ENCODE results near the gene KLHL1. TPM values are rescaled to one million over a fixed set of nuclear protein-coding genes. Genes with fewer than 3 reads are reported as not detected.

The KLHL1 gene
- total RNA-seq, 1 donor from 2014 or later = not detected

- FAIRE-seq (no peak), DNase-seq (ENCODE audit: low read depth) (no peak)
- Mint-ChIP-seq H3K27me3 (ENCODE audit: low read depth, unreplicated experiment) (no peaks in the 10 kb centered on the region), H3K27ac (ENCODE audit: unreplicated experiment) (no peak overlapping the region), H3K4me1 (ENCODE audit: low read depth, unreplicated experiment) (no peaks in the 10 kb centered on the region), H3K4me3 (ENCODE audit: unreplicated experiment) (no peak overlapping the region), H3K36me3 (ENCODE audit: low read depth, unreplicated experiment) (no peaks in the 10 kb centered on the region), H3K9me3 (ENCODE audit: unreplicated experiment) (no peaks in the 10 kb centered on the region)
- Histone ChIP-seq H3K4me1 (ENCODE audit: insufficient read depth, low read length) (no peaks in the 10 kb centered on the region), H3K27ac (ENCODE audit: low read depth, low read length) (no peak overlapping the region), H3K9ac (ENCODE audit: low read length) (no peak overlapping the region), H3K4me2 (ENCODE audit: low read length) (no peak overlapping the region), H3K36me3 (ENCODE audit: insufficient read depth, low read length) (no peaks in the 10 kb centered on the region), H3K4me3 (ENCODE audit: insufficient read depth, low read depth, low read length) (no peak overlapping the region), H2AFZ (ENCODE audit: low read depth, low read length) (no peak overlapping the region), H3K79me2 (ENCODE audit: insufficient read depth, low read length) (no peaks in the 10 kb centered on the region), H3K9me3 (ENCODE audit: insufficient read depth, low read depth, low read length) (no peaks in the 10 kb centered on the region), H4K20me1 (ENCODE audit: insufficient read depth, low read length) (no peaks in the 10 kb centered on the region), H3K27me3 (ENCODE audit: insufficient read depth, low read length) (no peaks in the 10 kb centered on the region)
- TF ChIP-seq CTCF (IDR thresholded peaks at IDR 0.05; ENCODE audit: insufficient read depth, low read depth, low read length) (no peak), EZH2 (IDR thresholded peaks at IDR 0.05; ENCODE audit: insufficient read depth, low read length) (no peak)
These were observed 156.8 kb downstream of the KLHL1 start for GRCh38 chr13:69951412-69951811.

GRCh38 chr13:69950160-69950559 is 158.1 kb downstream of the KLHL1 start:
- FAIRE-seq = no peak
- no peaks in the 10 kb centered on the region for H3K4me1 ChIP-seq (ENCODE audit: insufficient read depth, low read length)
- no peak overlapping the region for H3K4me2 ChIP-seq (ENCODE audit: low read length)
- Mint-ChIP-seq H3K27ac (ENCODE audit: unreplicated experiment) (no peak overlapping the region), H3K36me3 (ENCODE audit: low read depth, unreplicated experiment) (no peaks in the 10 kb centered on the region), H3K27me3 (ENCODE audit: low read depth, unreplicated experiment) (no peaks in the 10 kb centered on the region), H3K9me3 (ENCODE audit: unreplicated experiment) (no peaks in the 10 kb centered on the region), H3K4me1 (ENCODE audit: low read depth, unreplicated experiment) (no peaks in the 10 kb centered on the region), H3K4me3 (ENCODE audit: unreplicated experiment) (no peak overlapping the region)
- H3K4me3 ChIP-seq (ENCODE audit: insufficient read depth, low read depth, low read length) = no peak overlapping the region
- no peaks in the 10 kb centered on the region for H3K27me3 ChIP-seq (ENCODE audit: insufficient read depth, low read length)
- H3K79me2 ChIP-seq (ENCODE audit: insufficient read depth, low read length) = no peaks in the 10 kb centered on the region
- no peak for TF ChIP-seq EZH2 (IDR thresholded peaks at IDR 0.05; ENCODE audit: insufficient read depth, low read length)
- TF ChIP-seq CTCF (IDR thresholded peaks at IDR 0.05; ENCODE audit: insufficient read depth, low read depth, low read length) = no peak
- no peak for DNase-seq (ENCODE audit: low read depth)
- no peak overlapping the region for H3K27ac ChIP-seq (ENCODE audit: low read depth, low read length)
- no peaks in the 10 kb centered on the region for H4K20me1 ChIP-seq (ENCODE audit: insufficient read depth, low read length)
- H3K36me3 ChIP-seq (ENCODE audit: insufficient read depth, low read length) = no peaks in the 10 kb centered on the region
- no peak overlapping the region for H3K9ac ChIP-seq (ENCODE audit: low read length)
- no peaks in the 10 kb centered on the region for H3K9me3 ChIP-seq (ENCODE audit: insufficient read depth, low read depth, low read length)
- no peak overlapping the region for H2AFZ ChIP-seq (ENCODE audit: low read depth, low read length)

GRCh38 chr13:69948016-69948415 is 160.2 kb downstream of the KLHL1 start:
- H4K20me1 ChIP-seq (ENCODE audit: insufficient read depth, low read length) = no peaks in the 10 kb centered on the region
- H3K36me3 ChIP-seq (ENCODE audit: insufficient read depth, low read length) = no peaks in the 10 kb centered on the region

More at GRCh38 chr13:69948016-69948415, 160.2 kb downstream of the KLHL1 start:
- Histone ChIP-seq H3K4me1 (ENCODE audit: insufficient read depth, low read length) (no peaks in the 10 kb centered on the region), H3K4me3 (ENCODE audit: insufficient read depth, low read depth, low read length) (no peak overlapping the region), H3K9me3 (ENCODE audit: insufficient read depth, low read depth, low read length) (no peaks in the 10 kb centered on the region), H3K27ac (ENCODE audit: low read depth, low read length) (no peak overlapping the region), H3K27me3 (ENCODE audit: insufficient read depth, low read length) (no peaks in the 10 kb centered on the region), H3K9ac (ENCODE audit: low read length) (no peak overlapping the region), H2AFZ (ENCODE audit: low read depth, low read length) (no peak overlapping the region), H3K79me2 (ENCODE audit: insufficient read depth, low read length) (no peaks in the 10 kb centered on the region), H3K4me2 (ENCODE audit: low read length) (no peak overlapping the region)
- no peak overlapping the region for H3K27ac Mint-ChIP-seq (ENCODE audit: unreplicated experiment)
- no peak overlapping the region for H3K4me3 Mint-ChIP-seq (ENCODE audit: unreplicated experiment)
- no peak for FAIRE-seq
- no peaks in the 10 kb centered on the region for H3K9me3 Mint-ChIP-seq (ENCODE audit: unreplicated experiment)
- H3K4me1 Mint-ChIP-seq (ENCODE audit: low read depth, unreplicated experiment) = no peaks in the 10 kb centered on the region
- TF ChIP-seq EZH2 (IDR thresholded peaks at IDR 0.05; ENCODE audit: insufficient read depth, low read length) = no peak
- no peak for TF ChIP-seq CTCF (IDR thresholded peaks at IDR 0.05; ENCODE audit: insufficient read depth, low read depth, low read length)
- H3K36me3 Mint-ChIP-seq (ENCODE audit: low read depth, unreplicated experiment) = no peaks in the 10 kb centered on the region
- no peaks in the 10 kb centered on the region for H3K27me3 Mint-ChIP-seq (ENCODE audit: low read depth, unreplicated experiment)
- no peak for DNase-seq (ENCODE audit: low read depth)
